Right kidney (tissue), 1 donor: ENCODE data around the gene FGF2.

Source experiments
- DNase-seq: peaks from one replicate; pipeline ENCODE4 v3.0.0-alpha.2; 2016

Gene FGF2

GRCh38 chr4:122890147-122890795 is 63.6 kb downstream of the FGF2 start:
- DNase-seq = no peak

- DNase-seq = no peak
Measured at GRCh38 chr4:122894827-122895226, 68.2 kb downstream of the FGF2 start.

GRCh38 chr4:122895336-122895995 is 68.8 kb downstream of the FGF2 start:
- no peak for DNase-seq

GRCh38 chr4:122896270-122896669 is 69.6 kb downstream of the FGF2 start:
- DNase-seq = no peak

GRCh38 chr4:122898370-122899150 is 71.9 kb downstream of the FGF2 start:
- no peak for DNase-seq

- DNase-seq = no peak
Measured at GRCh38 chr4:122899682-122900081, 73.1 kb downstream of the FGF2 start.

- DNase-seq = no peak
Measured at GRCh38 chr4:122900314-122900713, 73.7 kb downstream of the FGF2 start.

GRCh38 chr4:122901247-122902010 is 74.8 kb downstream of the FGF2 start:
- no peak for DNase-seq

- DNase-seq = no peak
Measured at GRCh38 chr4:122903766-122904288, 77.2 kb downstream of the FGF2 start.

- no peak for DNase-seq
Measured at GRCh38 chr4:122906859-122907305, 80.3 kb downstream of the FGF2 start.

GRCh38 chr4:122908223-122908622 is 81.6 kb downstream of the FGF2 start:
- no peak for DNase-seq

GRCh38 chr4:122909683-122910082 is 83.1 kb downstream of the FGF2 start:
- no peak for DNase-seq

GRCh38 chr4:122911588-122911987 is 85.0 kb downstream of the FGF2 start:
- DNase-seq = no peak

GRCh38 chr4:122912810-122913575 is 86.4 kb downstream of the FGF2 start:
- no peak for DNase-seq

- DNase-seq = peak; percentile 12
Measured at GRCh38 chr4:122914292-122914904, 87.8 kb downstream of the FGF2 start.

GRCh38 chr4:122914938-122915337 is 88.3 kb downstream of the FGF2 start:
- DNase-seq = no peak

GRCh38 chr4:122917731-122918130 is 91.1 kb downstream of the FGF2 start:
- DNase-seq = no peak

- no peak for DNase-seq
Measured at GRCh38 chr4:122920473-122920872, 93.8 kb downstream of the FGF2 start.

GRCh38 chr4:122921300-122921699 is 94.7 kb downstream of the FGF2 start:
- DNase-seq = no peak

GRCh38 chr4:122921971-122922876 is 95.6 kb downstream of the FGF2 start, which contains the start of gene NUDT6:
Gene NUDT6, minus strand, starts transcription at chr4:122922597. Its CDS starts 25 bp downstream, at chr4:122922572.
- peak; percentile 89 for DNase-seq
